Lung (tissue), 12 donors: ENCODE results near the gene KCNJ15. TPM values are rescaled to one million over a fixed set of nuclear protein-coding genes. Genes with fewer than 3 reads are reported as not detected.

ENCODE experiments used
- ATAC-seq: fragments of 200-7000 bp; cut with Tn5 transposase; one replicate; pipeline ENCODE4 v1.9.1; 2020; ENCODE audit warnings: moderate number of reproducible peaks; ENCODE audit not compliant: insufficient read depth, low FRiP score
- DNase-seq, 3 donors: peaks; one replicate each; pipeline ENCODE4 v3.0.0-alpha.2; 2013 to 2017
- H3K27ac ChIP-seq, 2 donors: one replicate each; pipeline ENCODE4 v1.5.1; 2013; ENCODE audit warnings: mild to moderate bottlenecking in 2 of 2, moderate library complexity in 2 of 2, control low read depth in 1 of 2, inconsistent platforms in 1 of 2, low read depth in 1 of 2, low read length in 1 of 2
- H3K27me3 ChIP-seq, 3 donors: one replicate each; pipeline ENCODE4 v1.5.1; 2013; ENCODE audit warnings: low read length in 2 of 3; ENCODE audit not compliant: control insufficient read depth in 3 of 3, insufficient read depth in 3 of 3
- H3K36me3 ChIP-seq, 4 donors: one replicate each; pipeline ENCODE4 v1.5.1; 2013; ENCODE audit warnings: low read length in 4 of 4, mild to moderate bottlenecking in 1 of 4, moderate library complexity in 1 of 4; ENCODE audit not compliant: control insufficient read depth in 4 of 4, insufficient read depth in 4 of 4
- H3K4me1 ChIP-seq, 5 donors: one replicate each; pipeline ENCODE4 v1.5.1; 2013; ENCODE audit warnings: low read length in 5 of 5, mild to moderate bottlenecking in 2 of 5, moderate library complexity in 1 of 5; ENCODE audit not compliant: control insufficient read depth in 5 of 5, insufficient read depth in 5 of 5
- H3K4me3 ChIP-seq: one replicate; pipeline ENCODE4 v1.5.1; 2013; ENCODE audit warnings: mild to moderate bottlenecking, control low read depth, moderate library complexity
- H3K9ac ChIP-seq, 2 donors: one replicate each; pipeline ENCODE4 v1.5.1; 2013; ENCODE audit warnings: low read length in 2 of 2, control low read depth in 1 of 2; ENCODE audit not compliant: insufficient read depth in 1 of 2
- H3K9me3 ChIP-seq, 4 donors: one replicate each; pipeline ENCODE4 v1.5.1; 2013; ENCODE audit warnings: low read length in 3 of 4, mild to moderate bottlenecking in 1 of 4, moderate library complexity in 1 of 4; ENCODE audit not compliant: control insufficient read depth in 4 of 4, insufficient read depth in 3 of 4
- WGBS, 2 donors: extraction: QIAGEN DNeasy Blood & Tissue Kit; methylation state at CpG; one replicate each; pipeline ENCODE4 v1.1.7; 2013; 5-methylcytosine and 5-hydroxymethylcytosine counted together
- polyA plus RNA-seq, 2 donors: library from polyadenylated mRNA; stranded (reverse); fragments of 200-250 nt; gene quantifications; one replicate each; pipeline ENCODE4 v1.2.1, GENCODE V29; 2013
- total RNA-seq, 2 donors: library from RNA; depleted of rRNA in 1 of 2; stranded (reverse); fragments of >200 nt in 1 of 2; gene quantifications; one replicate each; pipeline ENCODE4 v1.2.1, GENCODE V29; 2014 to 2021
- TF ChIP-seq, protein P1 (sequence below): IDR thresholded peaks from 2 replicates; pipeline ENCODE4 v1.5.1; 2012; ENCODE audit warnings: mild to moderate bottlenecking; ENCODE audit errors: control extremely low read depth, extremely low read depth
- donor health status: control.
- donor health status: control.
- donor health status: Bipolar disorder and iron deficiency.
- donor health status: healthy.
- donor health status: DM: yes; HTN: yes; CAD: no.

The KCNJ15 gene
- total and polyA plus RNA-seq, 4 donors: 28.2 to 79.1 (median 61.5) TPM

DNA sequence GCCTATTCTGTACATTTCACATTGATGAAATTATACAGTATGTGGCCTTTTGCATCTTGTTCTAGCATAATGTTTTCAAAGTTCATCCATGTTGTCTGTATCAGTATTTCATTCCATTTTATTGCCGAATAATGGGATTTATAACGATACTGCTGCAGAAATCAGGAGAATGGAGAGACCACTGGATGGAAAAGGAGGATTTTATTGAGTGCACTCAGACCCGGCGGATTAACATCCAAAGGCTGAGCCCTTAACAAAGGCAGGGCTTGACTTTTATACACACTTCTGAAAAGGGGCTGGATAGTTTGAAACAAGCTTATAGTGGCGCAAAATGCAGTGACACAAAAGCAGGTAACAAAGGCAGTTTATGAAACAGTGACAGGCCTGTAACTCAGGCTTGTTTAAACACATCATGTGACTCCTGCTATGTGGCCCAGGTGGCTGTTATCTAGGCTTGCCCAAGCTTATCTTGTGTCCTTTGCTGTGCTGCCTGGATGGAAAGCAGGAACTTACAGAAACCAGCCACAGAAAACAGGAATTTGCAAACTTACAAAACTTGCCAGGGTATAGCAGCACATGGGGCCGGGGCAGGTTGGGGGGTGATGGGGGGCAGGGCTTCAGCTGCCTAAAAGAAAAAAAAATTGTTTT is 32.8 kb upstream of the KCNJ15 start:
- DNase-seq (peak in 1 of 3 donors; percentile 44), ATAC-seq (no peak)
- no peak overlapping the region for H3K4me3 ChIP-seq
- TF ChIP-seq, protein P1, sequence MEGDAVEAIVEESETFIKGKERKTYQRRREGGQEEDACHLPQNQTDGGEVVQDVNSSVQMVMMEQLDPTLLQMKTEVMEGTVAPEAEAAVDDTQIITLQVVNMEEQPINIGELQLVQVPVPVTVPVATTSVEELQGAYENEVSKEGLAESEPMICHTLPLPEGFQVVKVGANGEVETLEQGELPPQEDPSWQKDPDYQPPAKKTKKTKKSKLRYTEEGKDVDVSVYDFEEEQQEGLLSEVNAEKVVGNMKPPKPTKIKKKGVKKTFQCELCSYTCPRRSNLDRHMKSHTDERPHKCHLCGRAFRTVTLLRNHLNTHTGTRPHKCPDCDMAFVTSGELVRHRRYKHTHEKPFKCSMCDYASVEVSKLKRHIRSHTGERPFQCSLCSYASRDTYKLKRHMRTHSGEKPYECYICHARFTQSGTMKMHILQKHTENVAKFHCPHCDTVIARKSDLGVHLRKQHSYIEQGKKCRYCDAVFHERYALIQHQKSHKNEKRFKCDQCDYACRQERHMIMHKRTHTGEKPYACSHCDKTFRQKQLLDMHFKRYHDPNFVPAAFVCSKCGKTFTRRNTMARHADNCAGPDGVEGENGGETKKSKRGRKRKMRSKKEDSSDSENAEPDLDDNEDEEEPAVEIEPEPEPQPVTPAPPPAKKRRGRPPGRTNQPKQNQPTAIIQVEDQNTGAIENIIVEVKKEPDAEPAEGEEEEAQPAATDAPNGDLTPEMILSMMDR: no peak
- no peak overlapping the region for H3K27ac ChIP-seq
- H3K36me3 ChIP-seq: no peaks in the 10 kb centered on the region
- H3K27me3 ChIP-seq: no peaks in the 10 kb centered on the region
- WGBS, 2 donors: 82 to 93% methylated on average over 6 of the region's 6 CpGs
- no peak overlapping the region for H3K9ac ChIP-seq
- H3K9me3 ChIP-seq: peaks cover 0 to 22% (median 12%) of the 10 kb centered on the region in 4 donors
- H3K4me1 ChIP-seq: peaks cover 0 to 1% (median 0%) of the 10 kb centered on the region in 5 donors

DNA sequence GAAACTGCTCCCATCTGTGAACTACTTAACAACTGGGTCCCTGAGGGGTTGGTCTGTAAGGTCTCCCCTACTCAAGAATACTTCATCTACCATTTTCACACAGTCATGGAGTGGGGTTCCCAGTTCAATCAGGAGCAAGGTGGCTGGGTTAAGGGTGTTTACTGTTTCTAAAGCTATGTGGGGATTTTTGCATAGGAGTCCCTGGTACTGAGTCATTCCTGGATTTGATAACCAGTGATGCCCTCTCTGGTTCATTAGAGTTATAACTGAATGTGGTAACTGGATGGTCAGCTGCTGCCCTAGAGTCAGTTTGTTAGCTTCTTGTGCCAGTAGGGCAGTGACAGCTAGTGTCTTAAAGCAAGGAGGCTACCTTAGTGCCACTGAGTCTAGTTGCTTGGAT is 29.4 kb upstream of the KCNJ15 start:
- no peak for DNase-seq
- TF ChIP-seq, protein P1: no peak
- Histone ChIP-seq H3K27ac (peak overlapping the region in 1 of 2 donors; percentile 45), H3K4me3 (no peak overlapping the region), H3K9me3 (peaks cover 0 to 26% (median 14%) of the 10 kb centered on the region in 4 donors), H3K36me3 (no peaks in the 10 kb centered on the region), H3K27me3 (no peaks in the 10 kb centered on the region), H3K9ac (no peak overlapping the region), H3K4me1 (peaks cover 0 to 1% (median 0%) of the 10 kb centered on the region in 5 donors)
- no peak for ATAC-seq

DNA sequence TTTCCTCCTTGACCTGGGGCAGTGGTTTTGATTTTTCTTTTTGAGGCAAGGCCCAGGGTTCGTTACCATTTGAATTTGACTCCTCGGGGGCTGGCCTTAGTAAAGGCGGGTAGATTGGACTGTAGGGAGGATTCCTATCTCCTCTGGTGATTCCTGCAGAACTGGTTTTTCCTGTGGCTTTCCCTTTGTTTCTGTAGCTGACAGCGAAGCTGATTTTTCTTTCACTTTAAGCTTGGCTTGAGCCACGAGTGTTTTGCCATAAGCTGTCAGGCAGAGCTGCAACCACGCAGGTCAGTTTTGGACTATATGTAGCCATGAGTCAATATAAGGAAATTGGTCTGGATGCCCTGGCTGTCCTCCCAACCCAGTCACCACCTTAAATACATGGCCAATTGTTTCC is 28.7 kb upstream of the KCNJ15 start:
- ATAC-seq: no peak
- peak in 1 of 3 donors; percentile 47 for DNase-seq
- Histone ChIP-seq H3K36me3 (no peaks in the 10 kb centered on the region), H3K9ac (no peak overlapping the region), H3K4me1 (peaks cover 0 to 1% (median 0%) of the 10 kb centered on the region in 5 donors), H3K27me3 (no peaks in the 10 kb centered on the region), H3K4me3 (no peak overlapping the region), H3K9me3 (peaks cover 0 to 24% (median 12%) of the 10 kb centered on the region in 4 donors), H3K27ac (peak overlapping the region in 1 of 2 donors; percentile 45)
- 53 to 76% methylated on average over 6 of the region's 6 CpGs for WGBS, 2 donors
- TF ChIP-seq, protein P1: no peak
